ENCODE results near the gene KIF3A.

GRCh38 chr5:132729896-132730295, 7.5 kb downstream of the KIF3A start:
- TF ChIP-seq POLR2A (IDR thresholded peaks at IDR 0.05) (no peak), CTCF (IDR thresholded peaks at IDR 0.05) (no peak), POLR2AphosphoS5 (IDR thresholded peaks at IDR 0.05) (no peak), EP300 (IDR thresholded peaks at IDR 0.05) (no peak)
